ENCODE data around the gene SEC24C.

The SEC24C gene

GRCh38 chr10:73813333-73813732 lies 69.2 kb downstream of the SEC24C start:
- Histone ChIP-seq H3K9me3 (no peaks in the 10 kb centered on the region), H3K4me3 (no peak overlapping the region), H3K4me1 (peaks cover 5% of the 10 kb centered on the region), H3K36me3 (replicated peaks) (peaks cover 8% of the 10 kb centered on the region), H3K27me3 (ENCODE audit: low read depth) (no peaks in the 10 kb centered on the region)
- in situ Hi-C loops (cut with MboI; ENCODE audit: low sequenced_read_pairs), result no loop called here
- DNase-seq (ENCODE audit: low spot score in 2 of 2), result no peak

- DNase-seq (ENCODE audit: low spot score in 2 of 2), result no peak
- Histone ChIP-seq H3K9me3 (no peaks in the 10 kb centered on the region), H3K4me1 (peaks cover 5% of the 10 kb centered on the region), H3K27me3 (ENCODE audit: low read depth) (no peaks in the 10 kb centered on the region), H3K36me3 (replicated peaks) (peaks cover 7% of the 10 kb centered on the region), H3K4me3 (no peak overlapping the region)
- in situ Hi-C loops (cut with MboI; ENCODE audit: low sequenced_read_pairs), result no loop called here
Measured at GRCh38 chr10:73814276-73814895, 70.2 kb downstream of the SEC24C start.

- Histone ChIP-seq H3K9me3 (no peaks in the 10 kb centered on the region), H3K4me1 (peaks cover 5% of the 10 kb centered on the region), H3K27me3 (ENCODE audit: low read depth) (no peaks in the 10 kb centered on the region), H3K4me3 (no peak overlapping the region), H3K36me3 (replicated peaks) (peaks cover 7% of the 10 kb centered on the region)
- peak; percentile 16 to 60 for DNase-seq (ENCODE audit: low spot score in 2 of 2)
- in situ Hi-C loops (cut with MboI; ENCODE audit: low sequenced_read_pairs), result no loop called here
Measured at GRCh38 chr10:73814896-73815718, 70.9 kb downstream of the SEC24C start.

GRCh38 chr10:73815719-73816030 lies 71.5 kb downstream of the SEC24C start:
- no peaks in the 10 kb centered on the region for H3K27me3 ChIP-seq (ENCODE audit: low read depth)
- no peak for DNase-seq (ENCODE audit: low spot score in 2 of 2)

GRCh38 chr10:73816917-73817729 lies 73.0 kb downstream of the SEC24C start:
- in situ Hi-C loops (cut with MboI; ENCODE audit: low sequenced_read_pairs), result no loop called here
- H3K4me1 ChIP-seq, result no peaks in the 10 kb centered on the region; the same call in 1 of the 2 replicates
- no peak overlapping the region for H3K4me3 ChIP-seq
- H3K36me3 ChIP-seq (replicated peaks), result peaks cover 15% of the 10 kb centered on the region
- no peaks in the 10 kb centered on the region for H3K9me3 ChIP-seq
- no peaks in the 10 kb centered on the region for H3K27me3 ChIP-seq (ENCODE audit: low read depth)
- DNase-seq (ENCODE audit: low spot score in 2 of 2), result no peak

More at GRCh38 chr10:73815719-73816030, 71.5 kb downstream of the SEC24C start:
- in situ Hi-C loops (cut with MboI; ENCODE audit: low sequenced_read_pairs), result no loop called here
- H3K9me3 ChIP-seq, result no peaks in the 10 kb centered on the region
- no peak overlapping the region for H3K4me3 ChIP-seq
- peaks cover under 1% of the 10 kb centered on the region; the same call in 1 of the 2 replicates for H3K4me1 ChIP-seq
- peaks cover 7% of the 10 kb centered on the region for H3K36me3 ChIP-seq (replicated peaks)

GRCh38 chr10:73817826-73818225 lies 73.7 kb downstream of the SEC24C start:
- H3K4me3 ChIP-seq, result no peak overlapping the region
- H3K27me3 ChIP-seq (ENCODE audit: low read depth), result no peaks in the 10 kb centered on the region
- in situ Hi-C loops (cut with MboI; ENCODE audit: low sequenced_read_pairs), result no loop called here
- no peaks in the 10 kb centered on the region for H3K4me1 ChIP-seq
- peaks cover 15% of the 10 kb centered on the region for H3K36me3 ChIP-seq (replicated peaks)
- no peak for DNase-seq (ENCODE audit: low spot score in 2 of 2)
- no peaks in the 10 kb centered on the region for H3K9me3 ChIP-seq

GRCh38 chr10:73818402-73818801 lies 74.2 kb downstream of the SEC24C start:
- Histone ChIP-seq H3K4me3 (no peak overlapping the region), H3K9me3 (no peaks in the 10 kb centered on the region), H3K27me3 (ENCODE audit: low read depth) (no peaks in the 10 kb centered on the region), H3K36me3 (replicated peaks) (peaks cover 15% of the 10 kb centered on the region), H3K4me1 (no peaks in the 10 kb centered on the region)
- no peak for DNase-seq (ENCODE audit: low spot score in 2 of 2)
- in situ Hi-C loops (cut with MboI; ENCODE audit: low sequenced_read_pairs), result no loop called here

- H3K27me3 ChIP-seq (ENCODE audit: low read depth), result no peaks in the 10 kb centered on the region
- no peaks in the 10 kb centered on the region for H3K9me3 ChIP-seq
- no peak for DNase-seq (ENCODE audit: low spot score in 2 of 2)
- in situ Hi-C loops (cut with MboI; ENCODE audit: low sequenced_read_pairs), result no loop called here
- no peak overlapping the region for H3K4me3 ChIP-seq
- H3K36me3 ChIP-seq (replicated peaks), result peaks cover 15% of the 10 kb centered on the region
- no peaks in the 10 kb centered on the region for H3K4me1 ChIP-seq
Measured at GRCh38 chr10:73819081-73819480, 74.9 kb downstream of the SEC24C start.

GRCh38 chr10:73819513-73820093 lies 75.4 kb downstream of the SEC24C start:
- no peak overlapping the region for H3K4me3 ChIP-seq
- DNase-seq (ENCODE audit: low spot score in 2 of 2), result no peak
- in situ Hi-C loops (cut with MboI; ENCODE audit: low sequenced_read_pairs), result no loop called here

More at GRCh38 chr10:73819513-73820093, 75.4 kb downstream of the SEC24C start:
- Histone ChIP-seq H3K36me3 (replicated peaks) (peaks cover 16% of the 10 kb centered on the region), H3K9me3 (no peaks in the 10 kb centered on the region), H3K27me3 (ENCODE audit: low read depth) (no peaks in the 10 kb centered on the region), H3K4me1 (no peaks in the 10 kb centered on the region)
